Measurements from ENCODE around the gene GNB2. TPM values are rescaled to one million over a fixed set of nuclear protein-coding genes. Genes with fewer than 3 reads are reported as not detected.
A peak's percentile ranks its signal among the peaks of the same experiment; 100 is the strongest.

The GNB2 gene
- total and polyA plus RNA-seq, 8 donors, result 151 to 273 (median 200) TPM

GRCh38 chr7:100626530-100627237 lies 46.9 kb upstream of the GNB2 start:
- Histone ChIP-seq H3K36me3 (no peaks in the 10 kb centered on the region), H3K27ac (peak overlapping the region in 1 of 2 donors; percentile 48), H3K27me3 (peaks cover 0 to 9% of the 10 kb centered on the region in 2 donors), H3K4me3 (peak overlapping the region; percentile 24 to 26), H3K9me3 (no peaks in the 10 kb centered on the region), H3K4me1 (peaks cover 0 to 13% of the 10 kb centered on the region in 2 donors)
- intact Hi-C loops (cut with DNase I), result no loop called here
- ATAC-seq, result peak; percentile 99
- DNase-seq, result peak in 3 of 4 donors; percentile 77 to 94 (median 81)
- no peak for TF ChIP-seq CTCF (IDR thresholded peaks at IDR 0.05)

GRCh38 chr7:100627238-100627549 lies 46.3 kb upstream of the GNB2 start:
- Histone ChIP-seq H3K27me3 (peaks cover 0 to 14% of the 10 kb centered on the region in 2 donors), H3K4me3 (no peak overlapping the region), H3K9me3 (no peaks in the 10 kb centered on the region), H3K36me3 (no peaks in the 10 kb centered on the region), H3K4me1 (peaks cover 0 to 13% of the 10 kb centered on the region in 2 donors), H3K27ac (no peak overlapping the region)
- peak in 1 of 4 donors; percentile 70 for DNase-seq
- intact Hi-C loops (cut with DNase I), result no loop called here
- no peak for TF ChIP-seq CTCF (IDR thresholded peaks at IDR 0.05)
- ATAC-seq, result no peak

- Histone ChIP-seq H3K27ac (no peak overlapping the region), H3K9me3 (no peaks in the 10 kb centered on the region), H3K4me1 (peaks cover 4 to 20% of the 10 kb centered on the region in 2 donors), H3K27me3 (peaks cover 0 to 31% of the 10 kb centered on the region in 2 donors), H3K36me3 (no peaks in the 10 kb centered on the region), H3K4me3 (no peak overlapping the region)
- DNase-seq (no peak), ATAC-seq (no peak)
- TF ChIP-seq CTCF (IDR thresholded peaks at IDR 0.05), result peak in 1 of 2 donors; percentile 10
- intact Hi-C loops (cut with DNase I), result no loop called here
Observed at GRCh38 chr7:100629117-100629716, 44.3 kb upstream of the GNB2 start.

GRCh38 chr7:100630066-100630465 lies 43.5 kb upstream of the GNB2 start:
- Histone ChIP-seq H3K9me3 (no peaks in the 10 kb centered on the region), H3K36me3 (no peaks in the 10 kb centered on the region), H3K27ac (no peak overlapping the region), H3K4me1 (peaks cover 4 to 20% of the 10 kb centered on the region in 2 donors), H3K27me3 (peaks cover 0 to 31% of the 10 kb centered on the region in 2 donors), H3K4me3 (no peak overlapping the region)
- no peak for TF ChIP-seq CTCF (IDR thresholded peaks at IDR 0.05)
- DNase-seq, result no peak
- ATAC-seq, result no peak
- intact Hi-C loops (cut with DNase I), result no loop called here

GRCh38 chr7:100632951-100633717 lies 40.4 kb upstream of the GNB2 start:
- H3K27me3 ChIP-seq, result peaks cover 0 to 33% of the 10 kb centered on the region in 2 donors
- no peaks in the 10 kb centered on the region for H3K9me3 ChIP-seq
- H3K27ac ChIP-seq, result no peak overlapping the region
- intact Hi-C loops (cut with DNase I), result no loop called here
- DNase-seq, result peak in 3 of 4 donors; percentile 51 to 89 (median 52)
- H3K36me3 ChIP-seq, result no peaks in the 10 kb centered on the region
- peak overlapping the region; percentile 35 to 52 for H3K4me3 ChIP-seq
- peak in 1 of 2 donors; percentile 23 for TF ChIP-seq CTCF (IDR thresholded peaks at IDR 0.05)
- ATAC-seq, result peak; percentile 87
- H3K4me1 ChIP-seq, result peaks cover 4 to 7% of the 10 kb centered on the region in 2 donors

All from left lung (tissue), 10 donors.